Non-pigmented ciliary epithelial cell (primary cell): ENCODE measurements around the gene ADCY2.

Experiments
- DNase-seq: peaks from one replicate; pipeline ENCODE4 v3.0.0-alpha.2; 2010; ENCODE audit warnings: low read depth

ADCY2 gene

GRCh38 chr5:7395947-7396712 lies at the start of gene ADCY2:
Gene ADCY2, plus strand, starts transcription at chr5:7396138. Its CDS starts 159 bp downstream, at chr5:7396297.
- DNase-seq = no peak

- no peak for DNase-seq
Measured at GRCh38 chr5:7347377-7347776, 48.6 kb upstream of the ADCY2 start.

DNA sequence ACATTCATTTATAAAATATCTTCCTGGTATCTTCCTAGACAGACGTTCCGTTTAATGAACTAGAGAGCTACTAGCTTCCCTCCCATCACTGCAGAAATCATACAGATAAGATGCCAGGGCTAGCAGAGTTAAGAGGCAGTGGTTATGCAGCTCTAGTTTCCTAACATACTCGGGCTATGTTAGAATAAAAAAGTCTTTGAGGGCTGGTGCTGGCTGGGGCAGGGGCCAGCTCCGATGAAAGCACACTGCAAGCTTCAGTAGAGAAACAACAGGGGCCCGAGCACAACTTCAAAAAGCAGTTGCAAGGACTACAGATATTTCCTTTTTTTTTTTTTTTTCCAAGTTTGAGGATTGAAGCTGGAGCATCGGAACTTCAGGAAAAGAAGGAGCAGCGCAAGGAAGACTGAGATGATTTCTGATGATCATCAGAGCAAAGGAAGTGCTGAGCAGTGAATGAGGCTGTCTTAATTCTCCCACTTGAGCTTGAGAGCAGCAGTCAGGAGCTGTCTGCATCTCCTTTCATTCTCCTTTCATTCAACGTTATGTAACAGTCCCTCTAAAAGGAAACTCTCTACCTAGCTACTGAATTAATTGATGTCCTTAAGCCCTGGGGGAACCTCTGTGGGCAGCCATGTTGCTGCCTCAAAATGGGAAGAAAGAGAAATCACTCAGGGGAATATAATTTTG lies 47.6 kb upstream of the ADCY2 start:
- no peak for DNase-seq

DNA sequence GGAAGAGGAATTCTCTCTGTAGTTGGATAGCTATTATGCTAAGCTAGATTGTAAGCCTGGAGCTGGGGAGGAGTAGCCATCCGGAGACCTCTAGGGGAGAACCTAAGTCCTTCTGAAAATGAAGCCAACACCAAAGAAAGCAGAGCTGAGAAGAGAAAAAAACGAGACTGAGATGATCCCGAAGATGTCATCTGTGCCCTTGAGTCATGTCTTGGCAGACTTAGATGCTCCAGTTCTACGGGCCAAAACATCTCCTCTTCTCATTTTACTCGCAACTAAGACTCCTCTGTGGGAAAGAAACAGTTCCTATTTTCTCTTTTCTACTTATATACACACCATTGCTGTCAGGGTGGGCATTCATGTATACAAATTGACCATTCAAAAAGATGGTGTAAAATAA lies 34.3 kb upstream of the ADCY2 start:
- DNase-seq = no peak

GRCh38 chr5:7363067-7363677 lies 32.8 kb upstream of the ADCY2 start:
- no peak for DNase-seq

DNA sequence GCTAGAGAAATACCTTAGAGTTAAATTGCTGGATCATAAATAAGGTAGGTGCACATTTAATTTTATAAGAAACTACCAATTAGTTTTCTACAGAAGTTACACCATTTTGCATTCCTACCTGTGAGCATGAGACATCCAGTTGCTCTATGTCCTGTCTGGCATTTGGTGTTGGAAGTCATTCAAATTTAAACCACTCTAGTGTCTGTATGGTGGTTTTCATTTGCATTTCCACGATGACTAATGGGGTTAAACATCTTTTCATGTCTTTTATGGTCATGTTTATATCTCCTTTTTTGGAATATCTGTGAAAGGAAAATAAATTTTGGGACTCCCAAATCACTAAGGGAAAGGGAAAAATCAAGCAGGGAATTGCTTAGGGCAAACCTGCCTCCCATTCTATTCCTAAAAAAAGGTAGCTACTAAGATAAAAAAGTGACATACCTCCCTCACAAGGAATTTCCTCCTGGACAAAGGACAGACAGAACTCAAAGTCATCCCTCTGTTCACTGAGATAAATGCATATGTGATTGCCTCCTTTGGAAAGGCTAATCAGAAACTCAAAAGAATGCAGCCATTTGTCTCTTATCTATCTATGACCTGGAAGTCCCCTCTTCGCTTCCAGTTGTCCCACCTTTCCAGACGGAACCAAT lies 31.6 kb upstream of the ADCY2 start:
- no peak for DNase-seq

DNA sequence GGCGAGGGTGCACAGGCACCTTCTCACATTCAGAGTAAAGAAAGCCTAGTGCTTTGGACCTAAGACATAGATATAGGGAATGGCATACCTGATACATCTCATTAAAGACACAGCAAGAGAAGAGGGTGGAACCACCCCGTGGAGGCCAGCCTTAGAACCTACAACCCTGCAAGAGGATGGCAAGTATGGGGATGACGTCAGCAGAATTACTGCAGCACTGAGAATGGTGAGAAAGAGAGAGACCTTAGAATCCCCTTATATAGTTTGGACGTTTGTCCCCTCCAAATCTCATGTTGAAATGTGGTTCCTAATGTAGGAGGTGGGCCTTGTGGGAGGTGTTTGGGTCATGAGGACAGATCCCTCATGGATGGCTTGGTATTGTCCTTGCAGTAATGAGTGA lies 28.2 kb upstream of the ADCY2 start:
- no peak for DNase-seq

DNA sequence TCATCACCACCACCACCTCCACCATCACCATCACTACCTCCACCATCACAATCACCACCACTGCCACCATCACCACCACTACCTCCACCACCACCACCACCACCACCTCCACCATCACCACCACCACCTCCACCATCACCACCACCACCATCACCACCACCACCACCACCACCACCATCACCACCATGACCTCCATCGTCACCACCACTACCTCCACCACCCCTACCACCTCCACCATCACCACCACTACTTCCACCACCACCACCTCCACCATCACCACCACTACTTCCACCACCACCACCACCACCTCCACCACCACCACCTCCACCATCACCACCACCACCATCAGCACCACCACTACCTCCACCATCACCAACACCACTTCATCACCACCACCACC lies 23.5 kb upstream of the ADCY2 start:
- no peak for DNase-seq

GRCh38 chr5:7374186-7374585 lies 21.8 kb upstream of the ADCY2 start:
- DNase-seq = no peak

DNA sequence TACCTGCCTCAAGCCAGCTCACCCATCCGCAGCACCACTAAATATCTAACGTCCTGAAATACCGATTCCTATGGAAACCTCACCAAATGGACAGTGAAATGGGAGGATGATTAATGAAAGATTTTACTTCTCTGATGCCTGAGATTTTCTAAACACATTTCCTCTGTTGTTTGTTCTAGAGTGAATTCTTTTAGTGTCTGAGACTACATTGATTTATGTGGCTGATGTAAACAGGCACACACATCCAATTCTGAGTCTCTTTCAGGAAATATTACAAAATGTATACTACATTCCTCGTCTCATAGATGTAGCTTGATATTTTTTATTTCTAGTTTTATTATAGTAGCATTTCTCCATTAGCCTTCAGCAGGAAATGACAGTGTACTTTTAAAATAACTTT lies 20.5 kb upstream of the ADCY2 start:
- no peak for DNase-seq

DNA sequence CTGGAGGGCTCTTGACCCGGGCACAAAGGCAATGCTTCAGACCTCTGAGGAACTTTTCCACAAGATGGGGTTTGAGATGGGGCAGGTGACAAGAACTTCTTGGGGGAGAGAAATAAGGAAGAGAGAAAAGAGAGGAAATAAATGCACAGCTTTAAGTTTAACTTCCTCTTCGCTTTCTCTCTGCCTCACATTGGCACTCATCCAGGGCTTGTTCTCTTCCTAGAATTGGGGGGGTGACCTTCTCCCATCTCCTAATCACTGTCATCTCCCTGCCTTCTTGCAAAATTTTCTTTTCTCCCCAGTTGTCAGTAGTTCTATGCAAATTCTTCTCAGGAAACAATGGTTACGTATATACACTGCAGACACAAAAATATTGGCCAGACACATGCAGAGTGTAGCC lies 19.1 kb upstream of the ADCY2 start:
- no peak for DNase-seq

- no peak for DNase-seq
Measured at GRCh38 chr5:7377761-7378160, 18.2 kb upstream of the ADCY2 start.

- no peak for DNase-seq
Measured at GRCh38 chr5:7382588-7382987, 13.3 kb upstream of the ADCY2 start.

- DNase-seq = no peak
Measured at GRCh38 chr5:7385681-7386080, 10.3 kb upstream of the ADCY2 start.

- no peak for DNase-seq
Measured at GRCh38 chr5:7388553-7388952, 7.4 kb upstream of the ADCY2 start.

- DNase-seq = no peak
Measured at GRCh38 chr5:7391215-7391614, 4.7 kb upstream of the ADCY2 start.

- no peak for DNase-seq
Measured at GRCh38 chr5:7391814-7392692, 3.9 kb upstream of the ADCY2 start.

- DNase-seq = no peak
Measured at GRCh38 chr5:7392693-7393024, 3.3 kb upstream of the ADCY2 start.

DNA sequence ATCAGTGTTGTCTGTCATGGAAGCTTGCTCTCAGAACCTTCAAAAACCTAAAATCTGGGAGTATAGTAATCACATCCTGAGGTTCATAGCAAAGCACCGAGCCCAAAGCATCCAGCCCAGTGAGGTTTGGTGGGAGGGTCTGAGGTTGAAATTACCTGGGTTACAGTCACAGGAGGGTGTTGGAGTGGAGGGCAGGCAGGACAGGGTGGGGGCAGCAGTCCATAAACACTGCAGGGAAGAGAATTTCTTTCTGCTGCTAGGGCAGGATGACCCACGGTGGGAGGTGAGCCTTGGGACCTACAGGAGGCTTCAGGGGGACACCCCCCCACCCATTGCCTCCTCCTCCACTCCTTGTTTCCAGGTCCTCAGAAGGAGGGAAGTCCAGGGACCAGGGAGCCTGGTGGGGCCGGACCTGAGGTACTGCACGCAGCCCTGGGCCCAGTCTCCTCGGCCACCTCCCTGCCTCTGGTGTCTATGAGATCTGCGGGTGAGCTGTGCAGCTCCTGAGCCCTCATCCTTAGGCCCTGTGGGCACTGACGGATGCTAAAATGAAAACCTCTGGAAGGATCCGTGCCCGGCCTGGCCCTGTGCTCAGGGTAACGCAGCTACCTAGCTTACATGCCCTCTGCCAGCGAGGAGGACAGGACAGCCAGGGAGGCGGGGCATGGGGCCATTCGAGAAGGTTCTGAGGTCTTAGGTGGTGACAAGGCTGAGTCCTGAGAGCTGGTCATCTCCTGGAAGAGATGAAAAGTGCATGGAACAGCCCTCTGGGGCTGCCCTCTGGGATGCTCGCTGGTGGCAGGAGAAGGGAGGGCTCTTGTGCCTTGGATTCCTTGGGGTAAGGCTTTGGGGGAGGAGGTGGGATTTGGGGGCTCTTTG lies 1.8 kb upstream of the ADCY2 start:
- DNase-seq = no peak

GRCh38 chr5:7394889-7395431 lies 978 bp upstream of the ADCY2 start:
- no peak for DNase-seq
